ENCODE measurements around the gene HOXD8. TPM values are rescaled to one million over a fixed set of nuclear protein-coding genes. Genes with fewer than 3 reads are reported as not detected.

Gene HOXD8
- total RNA-seq, 1 donor from 2014 or later = not detected

- Mint-ChIP-seq H3K36me3 (ENCODE audit: low read depth) (no peaks in the 10 kb centered on the region), H3K27me3 (peaks cover 70% of the 10 kb centered on the region), H3K4me3 (no peak overlapping the region), H3K27ac (no peak overlapping the region), H3K9me3 (no peaks in the 10 kb centered on the region), H3K4me1 (no peaks in the 10 kb centered on the region)
- intact Hi-C loops (cut with micrococcal nuclease) = no loop called here
- ChIA-PET POLR2A (no interaction called here), CTCF (no interaction called here)
- TF ChIP-seq CTCF (IDR thresholded peaks at IDR 0.05) = no peak
- no peak for DNase-seq
- ATAC-seq (ENCODE audit: low read depth) = no peak
Observed at GRCh38 chr2:176148751-176149421, 19.4 kb downstream of the HOXD8 start.

- TF ChIP-seq CTCF (IDR thresholded peaks at IDR 0.05) = no peak
- H3K27me3 Mint-ChIP-seq = peaks cover 71% of the 10 kb centered on the region
- no peaks in the 10 kb centered on the region for H3K4me1 Mint-ChIP-seq
- ChIA-PET POLR2A (no interaction called here), CTCF (no interaction called here)
- H3K27ac Mint-ChIP-seq = no peak overlapping the region
- intact Hi-C loops (cut with micrococcal nuclease) = no loop called here
- DNase-seq = no peak
- H3K36me3 Mint-ChIP-seq (ENCODE audit: low read depth) = no peaks in the 10 kb centered on the region
- no peaks in the 10 kb centered on the region for H3K9me3 Mint-ChIP-seq
- no peak overlapping the region for H3K4me3 Mint-ChIP-seq
- no peak for ATAC-seq (ENCODE audit: low read depth)
Observed at GRCh38 chr2:176149481-176149938, 20.0 kb downstream of the HOXD8 start.

GRCh38 chr2:176149939-176150583 is 20.6 kb downstream of the HOXD8 start:
- H3K4me1 Mint-ChIP-seq = no peaks in the 10 kb centered on the region
- POLR2A ChIA-PET = no interaction called here
- CTCF ChIA-PET = no interaction called here
- no peaks in the 10 kb centered on the region for H3K36me3 Mint-ChIP-seq (ENCODE audit: low read depth)
- TF ChIP-seq CTCF (IDR thresholded peaks at IDR 0.05) = no peak
- no peak overlapping the region for H3K4me3 Mint-ChIP-seq
- DNase-seq (no peak), ATAC-seq (ENCODE audit: low read depth) (no peak)
- peaks cover 70% of the 10 kb centered on the region for H3K27me3 Mint-ChIP-seq
- H3K27ac Mint-ChIP-seq = no peak overlapping the region
- H3K9me3 Mint-ChIP-seq = no peaks in the 10 kb centered on the region
- intact Hi-C loops (cut with micrococcal nuclease) = no loop called here

GRCh38 chr2:176150584-176151441 is 21.3 kb downstream of the HOXD8 start:
- ChIA-PET POLR2A (no interaction called here), CTCF (no interaction called here)
- H3K4me3 Mint-ChIP-seq = no peak overlapping the region
- no peak for ATAC-seq (ENCODE audit: low read depth)
- peaks cover 70% of the 10 kb centered on the region for H3K27me3 Mint-ChIP-seq
- no peaks in the 10 kb centered on the region for H3K9me3 Mint-ChIP-seq
- no peaks in the 10 kb centered on the region for H3K4me1 Mint-ChIP-seq
- TF ChIP-seq CTCF (IDR thresholded peaks at IDR 0.05) = no peak
- intact Hi-C loops (cut with micrococcal nuclease) = no loop called here
- H3K36me3 Mint-ChIP-seq (ENCODE audit: low read depth) = no peaks in the 10 kb centered on the region
- no peak overlapping the region for H3K27ac Mint-ChIP-seq
- DNase-seq = no peak
